ENCODE results near the gene TOM1.

- TF ChIP-seq CTCF (IDR thresholded peaks at IDR 0.05) (no peak), POLR2A (IDR thresholded peaks at IDR 0.05) (no peak)
Observed at GRCh38 chr22:35253946-35254345, 45.7 kb upstream of the TOM1 start.

All from Peyer's patch (tissue), 4 donors.